ENCODE measurements around the gene ZBTB7C. TPM values are rescaled to one million over a fixed set of nuclear protein-coding genes. Genes with fewer than 3 reads are reported as not detected.

The ZBTB7C gene
- total RNA-seq, 6 experiments from 2014 or later: not detected

DNA sequence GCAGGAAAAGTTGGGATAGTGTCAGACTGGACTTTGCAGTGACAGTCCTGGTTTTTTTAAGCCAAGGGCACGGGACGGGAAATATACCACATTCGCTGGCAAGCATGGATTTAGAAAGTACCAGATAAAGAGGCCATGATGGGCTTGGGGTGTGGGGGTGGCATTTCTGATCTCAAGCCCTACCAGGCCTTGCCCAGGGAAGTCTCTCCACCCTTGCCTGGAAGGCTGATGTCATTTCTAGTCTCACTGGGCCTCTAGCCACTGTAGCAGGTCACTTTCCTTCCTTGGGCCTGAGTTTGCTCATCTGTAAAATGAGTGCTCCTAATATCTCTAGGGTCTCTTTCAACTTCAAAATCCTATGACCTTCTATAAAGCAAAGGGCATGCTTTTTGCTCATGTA, 1.8 kb downstream of the ZBTB7C start:
- TF ChIP-seq, protein P1, sequence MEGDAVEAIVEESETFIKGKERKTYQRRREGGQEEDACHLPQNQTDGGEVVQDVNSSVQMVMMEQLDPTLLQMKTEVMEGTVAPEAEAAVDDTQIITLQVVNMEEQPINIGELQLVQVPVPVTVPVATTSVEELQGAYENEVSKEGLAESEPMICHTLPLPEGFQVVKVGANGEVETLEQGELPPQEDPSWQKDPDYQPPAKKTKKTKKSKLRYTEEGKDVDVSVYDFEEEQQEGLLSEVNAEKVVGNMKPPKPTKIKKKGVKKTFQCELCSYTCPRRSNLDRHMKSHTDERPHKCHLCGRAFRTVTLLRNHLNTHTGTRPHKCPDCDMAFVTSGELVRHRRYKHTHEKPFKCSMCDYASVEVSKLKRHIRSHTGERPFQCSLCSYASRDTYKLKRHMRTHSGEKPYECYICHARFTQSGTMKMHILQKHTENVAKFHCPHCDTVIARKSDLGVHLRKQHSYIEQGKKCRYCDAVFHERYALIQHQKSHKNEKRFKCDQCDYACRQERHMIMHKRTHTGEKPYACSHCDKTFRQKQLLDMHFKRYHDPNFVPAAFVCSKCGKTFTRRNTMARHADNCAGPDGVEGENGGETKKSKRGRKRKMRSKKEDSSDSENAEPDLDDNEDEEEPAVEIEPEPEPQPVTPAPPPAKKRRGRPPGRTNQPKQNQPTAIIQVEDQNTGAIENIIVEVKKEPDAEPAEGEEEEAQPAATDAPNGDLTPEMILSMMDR (IDR thresholded peaks at IDR 0.05): no peak
- Mint-ChIP-seq H3K27me3 (ENCODE audit: insufficient read depth) (peaks cover 38% of the 10 kb centered on the region), H3K36me3 (ENCODE audit: low read depth) (no peaks in the 10 kb centered on the region), H3K27ac (no peak overlapping the region), H3K4me3 (no peak overlapping the region), H3K4me1 (ENCODE audit: low read depth) (peaks cover 35% of the 10 kb centered on the region), H3K9me3 (no peaks in the 10 kb centered on the region)
- DNase-seq: no peak

GRCh38 chr18:48405978-48406377, 3.2 kb downstream of the ZBTB7C start:
- no peak overlapping the region for H3K27ac Mint-ChIP-seq
- no peak for DNase-seq
- H3K4me3 Mint-ChIP-seq: no peak overlapping the region
- peaks cover 33% of the 10 kb centered on the region for H3K4me1 Mint-ChIP-seq (ENCODE audit: low read depth)
- no peaks in the 10 kb centered on the region for H3K36me3 Mint-ChIP-seq (ENCODE audit: low read depth)
- H3K9me3 Mint-ChIP-seq: no peaks in the 10 kb centered on the region
- TF ChIP-seq, protein P1 (IDR thresholded peaks at IDR 0.05): no peak
- peaks cover 29% of the 10 kb centered on the region for H3K27me3 Mint-ChIP-seq (ENCODE audit: insufficient read depth)

GRCh38 chr18:48404716-48405507, 4.3 kb downstream of the ZBTB7C start:
- peaks cover 33% of the 10 kb centered on the region for H3K27me3 Mint-ChIP-seq (ENCODE audit: insufficient read depth)
- H3K9me3 Mint-ChIP-seq: no peaks in the 10 kb centered on the region
- no peak overlapping the region for H3K27ac Mint-ChIP-seq
- TF ChIP-seq, protein P1 (IDR thresholded peaks at IDR 0.05): no peak
- peaks cover 28% of the 10 kb centered on the region for H3K4me1 Mint-ChIP-seq (ENCODE audit: low read depth)
- no peaks in the 10 kb centered on the region for H3K36me3 Mint-ChIP-seq (ENCODE audit: low read depth)
- DNase-seq: peak; percentile 43
- H3K4me3 Mint-ChIP-seq: peak overlapping the region; percentile 54; the same call in 1 of the 2 replicates

GRCh38 chr18:48402953-48403352, 6.2 kb downstream of the ZBTB7C start:
- Mint-ChIP-seq H3K4me1 (ENCODE audit: low read depth) (peaks cover 24% of the 10 kb centered on the region), H3K9me3 (no peaks in the 10 kb centered on the region), H3K27ac (no peak overlapping the region), H3K36me3 (ENCODE audit: low read depth) (no peaks in the 10 kb centered on the region), H3K27me3 (ENCODE audit: insufficient read depth) (peaks cover 46% of the 10 kb centered on the region), H3K4me3 (no peak overlapping the region)
- TF ChIP-seq, protein P1 (IDR thresholded peaks at IDR 0.05): no peak
- no peak for DNase-seq

- peaks cover 13% of the 10 kb centered on the region for H3K4me1 Mint-ChIP-seq (ENCODE audit: low read depth)
- H3K9me3 Mint-ChIP-seq: no peaks in the 10 kb centered on the region
- no peak for DNase-seq
- H3K36me3 Mint-ChIP-seq (ENCODE audit: low read depth): no peaks in the 10 kb centered on the region
- peaks cover 45% of the 10 kb centered on the region for H3K27me3 Mint-ChIP-seq (ENCODE audit: insufficient read depth)
- TF ChIP-seq, protein P1 (IDR thresholded peaks at IDR 0.05): no peak
- no peak overlapping the region for H3K27ac Mint-ChIP-seq
- no peak overlapping the region for H3K4me3 Mint-ChIP-seq
Measured at GRCh38 chr18:48399303-48400075, 9.7 kb downstream of the ZBTB7C start.

All from HFFc6 (cell line).